ENCODE results near the gene VPS33A.

VPS33A gene

DNA sequence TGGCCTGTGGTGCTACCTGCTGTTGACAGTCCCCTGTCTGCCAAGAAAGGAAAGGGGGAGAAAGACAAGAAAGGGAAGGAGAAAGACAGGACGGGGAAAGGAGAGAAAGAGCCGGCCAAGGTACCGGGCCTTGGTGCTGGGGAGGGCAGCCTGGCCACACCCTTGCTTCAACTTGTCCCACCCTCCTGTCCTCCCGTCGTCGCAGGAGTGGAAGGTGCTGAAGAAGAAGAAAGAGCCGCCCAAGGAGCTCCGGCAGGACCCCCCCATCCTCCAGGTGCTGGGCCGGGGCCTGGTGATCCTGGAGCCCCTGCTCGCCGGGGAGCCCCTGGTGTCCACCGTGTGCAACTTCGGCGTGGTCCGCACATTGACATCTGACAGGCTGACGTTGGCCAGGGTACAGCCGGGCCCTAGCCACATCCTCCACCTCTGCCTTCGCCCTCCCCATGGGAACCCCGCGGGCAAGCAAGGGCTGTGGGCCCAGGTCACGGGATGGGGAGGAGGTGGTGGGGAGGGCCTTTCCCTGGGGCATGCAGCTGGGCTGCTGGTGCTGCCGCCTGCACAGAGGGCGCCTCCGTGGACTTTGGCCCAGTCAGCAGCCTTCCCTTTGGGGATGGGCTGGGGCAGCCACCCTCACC is 65.6 kb downstream of the VPS33A start:
- TF ChIP-seq POLR2AphosphoS5 (IDR thresholded peaks at IDR 0.05; ENCODE audit: low read depth), result no peak
- Histone ChIP-seq H3K27me3 (ENCODE audit: insufficient read depth, poor library complexity, severe bottlenecking) (peaks cover 26% of the 10 kb centered on the region), H3K4me3 (replicated peaks; ENCODE audit: insufficient read depth, low read length) (no peak overlapping the region), H3K27ac (replicated peaks) (no peak overlapping the region)
- no peak for DNase-seq (ENCODE audit: low read depth in 1 of 2, low spot score in 1 of 2)

DNA sequence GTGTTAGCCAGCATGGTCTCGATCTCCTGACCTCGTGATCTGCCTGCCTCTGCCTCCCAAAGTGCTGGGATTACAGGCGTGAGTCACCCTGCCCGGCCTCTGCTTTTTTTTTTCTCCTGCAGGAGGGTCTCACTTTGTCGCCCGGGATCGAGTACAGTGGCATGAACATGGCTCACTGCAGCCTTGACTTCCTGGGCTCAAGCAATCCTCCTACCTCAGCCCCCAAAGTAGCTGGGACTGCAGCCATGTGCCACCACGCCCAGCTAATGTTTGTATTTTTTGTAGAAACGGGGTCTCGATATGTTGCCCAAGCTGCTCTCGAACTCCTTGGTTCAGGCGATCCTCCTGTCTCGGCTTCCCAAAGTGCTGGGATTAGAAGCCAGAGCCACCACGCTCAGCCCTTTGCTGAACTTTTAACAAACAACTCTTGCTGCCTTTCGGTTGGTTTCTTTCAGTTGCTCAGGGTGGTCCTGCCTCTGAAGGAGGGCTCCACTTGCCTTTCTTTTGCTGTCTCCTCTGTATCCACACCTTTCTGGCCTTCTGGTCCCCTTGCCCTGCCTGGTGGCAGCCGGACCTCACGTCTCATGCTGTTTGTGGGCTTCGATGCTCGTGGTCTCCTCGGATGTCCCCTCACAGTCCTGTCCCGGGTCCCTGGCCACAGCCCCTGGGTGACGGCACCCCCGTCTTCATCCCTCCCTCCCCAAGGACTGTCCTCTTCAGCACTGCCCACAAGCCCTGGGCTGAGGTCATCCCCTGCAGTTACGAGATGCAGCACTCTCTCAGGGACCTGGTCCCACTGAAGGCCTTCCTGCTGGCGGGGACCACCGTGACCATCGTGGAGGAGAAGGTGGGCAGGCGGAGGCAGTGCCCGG is 66.6 kb downstream of the VPS33A start:
- no peak overlapping the region for H3K4me3 ChIP-seq (replicated peaks; ENCODE audit: insufficient read depth, low read length)
- H3K27me3 ChIP-seq (ENCODE audit: insufficient read depth, poor library complexity, severe bottlenecking), result peaks cover 18% of the 10 kb centered on the region
- H3K27ac ChIP-seq (replicated peaks), result no peak overlapping the region
- no peak for DNase-seq (ENCODE audit: low read depth in 1 of 2, low spot score in 1 of 2)
- TF ChIP-seq, protein P1, sequence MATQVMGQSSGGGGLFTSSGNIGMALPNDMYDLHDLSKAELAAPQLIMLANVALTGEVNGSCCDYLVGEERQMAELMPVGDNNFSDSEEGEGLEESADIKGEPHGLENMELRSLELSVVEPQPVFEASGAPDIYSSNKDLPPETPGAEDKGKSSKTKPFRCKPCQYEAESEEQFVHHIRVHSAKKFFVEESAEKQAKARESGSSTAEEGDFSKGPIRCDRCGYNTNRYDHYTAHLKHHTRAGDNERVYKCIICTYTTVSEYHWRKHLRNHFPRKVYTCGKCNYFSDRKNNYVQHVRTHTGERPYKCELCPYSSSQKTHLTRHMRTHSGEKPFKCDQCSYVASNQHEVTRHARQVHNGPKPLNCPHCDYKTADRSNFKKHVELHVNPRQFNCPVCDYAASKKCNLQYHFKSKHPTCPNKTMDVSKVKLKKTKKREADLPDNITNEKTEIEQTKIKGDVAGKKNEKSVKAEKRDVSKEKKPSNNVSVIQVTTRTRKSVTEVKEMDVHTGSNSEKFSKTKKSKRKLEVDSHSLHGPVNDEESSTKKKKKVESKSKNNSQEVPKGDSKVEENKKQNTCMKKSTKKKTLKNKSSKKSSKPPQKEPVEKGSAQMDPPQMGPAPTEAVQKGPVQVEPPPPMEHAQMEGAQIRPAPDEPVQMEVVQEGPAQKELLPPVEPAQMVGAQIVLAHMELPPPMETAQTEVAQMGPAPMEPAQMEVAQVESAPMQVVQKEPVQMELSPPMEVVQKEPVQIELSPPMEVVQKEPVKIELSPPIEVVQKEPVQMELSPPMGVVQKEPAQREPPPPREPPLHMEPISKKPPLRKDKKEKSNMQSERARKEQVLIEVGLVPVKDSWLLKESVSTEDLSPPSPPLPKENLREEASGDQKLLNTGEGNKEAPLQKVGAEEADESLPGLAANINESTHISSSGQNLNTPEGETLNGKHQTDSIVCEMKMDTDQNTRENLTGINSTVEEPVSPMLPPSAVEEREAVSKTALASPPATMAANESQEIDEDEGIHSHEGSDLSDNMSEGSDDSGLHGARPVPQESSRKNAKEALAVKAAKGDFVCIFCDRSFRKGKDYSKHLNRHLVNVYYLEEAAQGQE (IDR thresholded peaks at IDR 0.05; ENCODE audit: insufficient replicate concordance, low read depth), result no peak
- no peak for TF ChIP-seq SPI1 (IDR thresholded peaks at IDR 0.05; ENCODE audit: borderline replicate concordance, low read depth)
- TF ChIP-seq GABPA (IDR thresholded peaks at IDR 0.05; ENCODE audit: low read depth), result no peak
- TF ChIP-seq POLR2AphosphoS5 (IDR thresholded peaks at IDR 0.05; ENCODE audit: low read depth), result no peak
- TF ChIP-seq, protein P2, sequence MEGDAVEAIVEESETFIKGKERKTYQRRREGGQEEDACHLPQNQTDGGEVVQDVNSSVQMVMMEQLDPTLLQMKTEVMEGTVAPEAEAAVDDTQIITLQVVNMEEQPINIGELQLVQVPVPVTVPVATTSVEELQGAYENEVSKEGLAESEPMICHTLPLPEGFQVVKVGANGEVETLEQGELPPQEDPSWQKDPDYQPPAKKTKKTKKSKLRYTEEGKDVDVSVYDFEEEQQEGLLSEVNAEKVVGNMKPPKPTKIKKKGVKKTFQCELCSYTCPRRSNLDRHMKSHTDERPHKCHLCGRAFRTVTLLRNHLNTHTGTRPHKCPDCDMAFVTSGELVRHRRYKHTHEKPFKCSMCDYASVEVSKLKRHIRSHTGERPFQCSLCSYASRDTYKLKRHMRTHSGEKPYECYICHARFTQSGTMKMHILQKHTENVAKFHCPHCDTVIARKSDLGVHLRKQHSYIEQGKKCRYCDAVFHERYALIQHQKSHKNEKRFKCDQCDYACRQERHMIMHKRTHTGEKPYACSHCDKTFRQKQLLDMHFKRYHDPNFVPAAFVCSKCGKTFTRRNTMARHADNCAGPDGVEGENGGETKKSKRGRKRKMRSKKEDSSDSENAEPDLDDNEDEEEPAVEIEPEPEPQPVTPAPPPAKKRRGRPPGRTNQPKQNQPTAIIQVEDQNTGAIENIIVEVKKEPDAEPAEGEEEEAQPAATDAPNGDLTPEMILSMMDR (IDR thresholded peaks at IDR 0.05; ENCODE audit: insufficient read depth, low read length), result no peak

DNA sequence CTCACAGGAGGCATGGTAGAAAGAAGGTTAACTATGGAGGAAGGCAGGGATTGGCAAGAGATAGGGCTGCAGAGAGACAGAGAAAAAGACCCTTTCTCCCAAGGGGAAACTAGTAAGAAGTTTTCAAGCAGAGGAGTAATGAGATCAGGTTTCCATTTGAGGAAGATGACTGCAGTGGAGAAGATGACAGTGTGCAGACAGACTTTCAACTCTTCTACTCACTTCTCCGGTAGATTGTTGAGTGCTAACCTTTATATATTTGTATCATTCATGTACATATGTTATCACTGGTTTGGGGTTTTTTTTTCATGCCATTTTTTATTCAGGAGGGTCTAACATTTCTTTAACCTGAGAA is 68.7 kb downstream of the VPS33A start:
- H3K27ac ChIP-seq (replicated peaks), result no peak overlapping the region
- no peak for DNase-seq (ENCODE audit: low read depth in 1 of 2, low spot score in 1 of 2)
- TF ChIP-seq, protein P1 (IDR thresholded peaks at IDR 0.05; ENCODE audit: insufficient replicate concordance, low read depth), result no peak
- no peak for TF ChIP-seq GABPA (IDR thresholded peaks at IDR 0.05; ENCODE audit: low read depth)
- no peak for TF ChIP-seq SPI1 (IDR thresholded peaks at IDR 0.05; ENCODE audit: borderline replicate concordance, low read depth)

DNA sequence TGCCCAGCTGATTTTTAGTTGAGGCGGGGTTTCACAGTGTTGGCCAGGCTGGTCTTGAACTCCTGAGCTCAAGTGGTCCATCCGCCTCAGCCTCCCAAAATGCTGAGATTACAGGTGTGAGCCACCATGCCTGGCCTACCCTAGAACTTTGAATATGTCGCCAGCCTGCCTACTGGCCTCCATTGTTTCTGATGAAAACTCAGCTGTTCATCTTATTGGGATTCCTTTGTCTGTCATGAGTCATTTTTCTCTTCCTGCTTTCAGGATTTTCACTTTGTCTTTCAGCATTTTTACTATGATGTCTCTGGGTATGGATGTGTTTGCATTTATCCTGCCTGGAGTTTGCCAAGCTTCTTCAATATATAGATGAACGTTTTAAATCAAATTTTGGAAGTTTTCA is 70.9 kb downstream of the VPS33A start:
- TF ChIP-seq, protein P2 (IDR thresholded peaks at IDR 0.05; ENCODE audit: insufficient read depth, low read length), result no peak
- no peak for TF ChIP-seq POLR2AphosphoS5 (IDR thresholded peaks at IDR 0.05; ENCODE audit: low read depth)
- TF ChIP-seq, protein P1 (IDR thresholded peaks at IDR 0.05; ENCODE audit: insufficient replicate concordance, low read depth), result no peak
- no peak for TF ChIP-seq GABPA (IDR thresholded peaks at IDR 0.05; ENCODE audit: low read depth)
- TF ChIP-seq SPI1 (IDR thresholded peaks at IDR 0.05; ENCODE audit: borderline replicate concordance, low read depth), result no peak
- Histone ChIP-seq H3K4me3 (replicated peaks; ENCODE audit: insufficient read depth, low read length) (no peak overlapping the region), H3K27ac (replicated peaks) (no peak overlapping the region), H3K27me3 (ENCODE audit: insufficient read depth, poor library complexity, severe bottlenecking) (no peaks in the 10 kb centered on the region)
- no peak for DNase-seq (ENCODE audit: low read depth in 1 of 2, low spot score in 1 of 2)

More for the DNA sequence above, 68.7 kb downstream of the VPS33A start:
- Histone ChIP-seq H3K27me3 (ENCODE audit: insufficient read depth, poor library complexity, severe bottlenecking) (peaks cover 6% of the 10 kb centered on the region), H3K4me3 (replicated peaks; ENCODE audit: insufficient read depth, low read length) (no peak overlapping the region)
